ENCODE results near the gene CFLAR. TPM values are rescaled to one million over a fixed set of nuclear protein-coding genes. Genes with fewer than 3 reads are reported as not detected.

Gene CFLAR
- total RNA-seq, 1 experiment from 2014 or later, result 75.4 TPM

DNA sequence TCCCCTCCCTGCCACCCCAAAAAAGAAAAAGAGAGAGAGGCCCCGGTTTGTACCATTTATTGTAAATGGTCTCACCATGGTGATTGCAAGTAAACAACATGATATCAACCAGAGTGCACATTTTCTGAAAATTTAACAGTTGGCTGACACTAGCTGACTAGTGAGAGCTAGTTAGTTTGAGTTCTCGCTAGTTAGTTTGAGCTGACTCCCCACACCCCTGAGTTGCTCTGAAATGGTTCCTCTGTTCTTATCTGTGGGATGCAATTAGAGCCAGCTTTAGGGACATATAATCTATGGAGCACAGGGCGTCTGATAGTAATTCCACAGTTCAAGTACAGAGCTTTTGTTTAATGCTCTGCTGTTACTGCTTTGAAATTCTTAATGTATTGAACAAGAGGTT, 80.0 kb downstream of the CFLAR start:
- Histone ChIP-seq H3K79me2 (ENCODE audit: low read depth) (no peaks in the 10 kb centered on the region), H3F3A (ENCODE audit: insufficient read depth, low read depth) (no peaks in the 10 kb centered on the region), H3K27ac (no peak overlapping the region), H3K9me3 (ENCODE audit: insufficient read depth, low read depth) (no peaks in the 10 kb centered on the region), H2AFZ (no peak overlapping the region), H3K27me3 (ENCODE audit: insufficient read depth, low read depth) (no peaks in the 10 kb centered on the region), H4K20me1 (ENCODE audit: insufficient read depth) (no peaks in the 10 kb centered on the region), H3K4me1 (replicated peaks; ENCODE audit: insufficient read depth) (no peaks in the 10 kb centered on the region), H3K4me2 (no peak overlapping the region), H3K4me3 (no peak overlapping the region), H3K36me3 (ENCODE audit: low read depth) (no peaks in the 10 kb centered on the region), H3K9me2 (ENCODE audit: insufficient read depth) (no peaks in the 10 kb centered on the region)
- TF ChIP-seq, protein P1, sequence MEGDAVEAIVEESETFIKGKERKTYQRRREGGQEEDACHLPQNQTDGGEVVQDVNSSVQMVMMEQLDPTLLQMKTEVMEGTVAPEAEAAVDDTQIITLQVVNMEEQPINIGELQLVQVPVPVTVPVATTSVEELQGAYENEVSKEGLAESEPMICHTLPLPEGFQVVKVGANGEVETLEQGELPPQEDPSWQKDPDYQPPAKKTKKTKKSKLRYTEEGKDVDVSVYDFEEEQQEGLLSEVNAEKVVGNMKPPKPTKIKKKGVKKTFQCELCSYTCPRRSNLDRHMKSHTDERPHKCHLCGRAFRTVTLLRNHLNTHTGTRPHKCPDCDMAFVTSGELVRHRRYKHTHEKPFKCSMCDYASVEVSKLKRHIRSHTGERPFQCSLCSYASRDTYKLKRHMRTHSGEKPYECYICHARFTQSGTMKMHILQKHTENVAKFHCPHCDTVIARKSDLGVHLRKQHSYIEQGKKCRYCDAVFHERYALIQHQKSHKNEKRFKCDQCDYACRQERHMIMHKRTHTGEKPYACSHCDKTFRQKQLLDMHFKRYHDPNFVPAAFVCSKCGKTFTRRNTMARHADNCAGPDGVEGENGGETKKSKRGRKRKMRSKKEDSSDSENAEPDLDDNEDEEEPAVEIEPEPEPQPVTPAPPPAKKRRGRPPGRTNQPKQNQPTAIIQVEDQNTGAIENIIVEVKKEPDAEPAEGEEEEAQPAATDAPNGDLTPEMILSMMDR (conservative IDR thresholded peaks at IDR 0.05), result no peak
- TF ChIP-seq EZH2 (IDR thresholded peaks at IDR 0.05; ENCODE audit: low read depth), result no peak
- ChIA-PET POLR2A (ENCODE audit: unreplicated experiment) (no interaction called here), CTCF (interaction anchor here (0.8 kb wide), 1 partner anchor 36 kb away, joined by 4 read pairs; no protein-coding TSS in a partner anchor)
- DNase-seq, result no peak
- intact Hi-C loops (cut with micrococcal nuclease; ENCODE audit: unreplicated experiment), result no loop called here
- BruUV-seq (replicated peaks), result no TSS peak

DNA sequence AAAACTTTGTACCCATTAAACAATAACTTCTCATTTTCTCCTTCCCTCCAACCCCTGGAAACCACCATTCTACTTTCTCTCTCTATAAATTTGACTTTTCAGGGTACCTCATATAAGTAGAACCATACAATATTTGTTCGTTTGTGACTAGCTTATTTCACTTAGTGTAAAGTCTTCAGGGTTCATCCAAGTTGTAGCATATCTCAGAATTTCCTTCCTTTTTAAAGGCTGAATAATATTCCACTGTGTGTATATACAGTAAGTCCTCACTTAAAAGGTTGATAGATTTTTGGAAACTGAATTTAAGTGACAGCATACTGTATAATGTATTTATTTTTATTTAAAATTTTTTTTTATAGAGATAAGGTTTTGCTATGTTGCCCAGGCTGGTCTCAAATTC, 80.8 kb downstream of the CFLAR start:
- Histone ChIP-seq H3K27ac (no peak overlapping the region), H3K27me3 (ENCODE audit: insufficient read depth, low read depth) (no peaks in the 10 kb centered on the region), H3K4me3 (no peak overlapping the region), H3K9me2 (ENCODE audit: insufficient read depth) (no peaks in the 10 kb centered on the region), H3F3A (ENCODE audit: insufficient read depth, low read depth) (no peaks in the 10 kb centered on the region), H3K9me3 (ENCODE audit: insufficient read depth, low read depth) (no peaks in the 10 kb centered on the region), H3K4me1 (replicated peaks; ENCODE audit: insufficient read depth) (no peaks in the 10 kb centered on the region), H3K4me2 (no peak overlapping the region), H2AFZ (no peak overlapping the region), H3K36me3 (ENCODE audit: low read depth) (no peaks in the 10 kb centered on the region), H4K20me1 (ENCODE audit: insufficient read depth) (no peaks in the 10 kb centered on the region), H3K79me2 (ENCODE audit: low read depth) (no peaks in the 10 kb centered on the region)
- ChIA-PET POLR2A (ENCODE audit: unreplicated experiment) (no interaction called here), CTCF (interaction anchor here (0.8 kb wide), 1 partner anchor 35 kb away, joined by 4 read pairs; no protein-coding TSS in a partner anchor)
- BruUV-seq (replicated peaks), result no TSS peak
- intact Hi-C loops (cut with micrococcal nuclease; ENCODE audit: unreplicated experiment), result no loop called here
- TF ChIP-seq, protein P1 (conservative IDR thresholded peaks at IDR 0.05), result no peak
- TF ChIP-seq EZH2 (IDR thresholded peaks at IDR 0.05; ENCODE audit: low read depth), result no peak
- no peak for DNase-seq

DNA sequence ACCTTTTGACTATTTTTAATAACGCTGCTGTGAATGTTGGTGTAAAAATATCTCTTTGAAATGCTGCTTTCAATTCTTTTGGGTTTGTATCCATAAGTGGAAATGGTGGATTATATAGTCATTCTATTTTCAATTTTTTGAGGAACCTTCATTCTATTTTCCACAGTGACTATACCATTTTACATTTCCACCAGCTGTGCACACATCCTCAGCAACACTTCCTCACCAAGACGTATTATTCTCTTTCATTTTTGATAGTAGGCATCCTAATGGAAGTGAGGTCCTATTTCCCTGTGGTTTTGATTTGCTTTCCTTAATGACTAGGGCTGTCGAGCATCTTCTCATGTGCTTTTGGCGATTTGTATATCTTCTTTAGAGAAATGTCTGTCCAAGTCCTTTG, 81.8 kb downstream of the CFLAR start:
- CTCF ChIA-PET, result no interaction called here
- H3K4me1 ChIP-seq (replicated peaks; ENCODE audit: insufficient read depth), result no peaks in the 10 kb centered on the region
- no peaks in the 10 kb centered on the region for H3K79me2 ChIP-seq (ENCODE audit: low read depth)
- no peaks in the 10 kb centered on the region for H3K36me3 ChIP-seq (ENCODE audit: low read depth)
- POLR2A ChIA-PET (ENCODE audit: unreplicated experiment), result no interaction called here
- H3K4me3 ChIP-seq, result no peak overlapping the region
- H3K9me3 ChIP-seq (ENCODE audit: insufficient read depth, low read depth), result no peaks in the 10 kb centered on the region
- no peak for TF ChIP-seq EZH2 (IDR thresholded peaks at IDR 0.05; ENCODE audit: low read depth)
- TF ChIP-seq, protein P1 (conservative IDR thresholded peaks at IDR 0.05), result no peak
- intact Hi-C loops (cut with micrococcal nuclease; ENCODE audit: unreplicated experiment), result no loop called here
- no peak for DNase-seq
- BruUV-seq (replicated peaks), result no TSS peak
- no peaks in the 10 kb centered on the region for H4K20me1 ChIP-seq (ENCODE audit: insufficient read depth)
- no peak overlapping the region for H2AFZ ChIP-seq
- no peaks in the 10 kb centered on the region for H3K27me3 ChIP-seq (ENCODE audit: insufficient read depth, low read depth)
- H3K4me2 ChIP-seq, result no peak overlapping the region
- no peaks in the 10 kb centered on the region for H3F3A ChIP-seq (ENCODE audit: insufficient read depth, low read depth)
- no peaks in the 10 kb centered on the region for H3K9me2 ChIP-seq (ENCODE audit: insufficient read depth)
- no peak overlapping the region for H3K27ac ChIP-seq

Data from PC-9 (cell line).